ENCODE results near the gene DCDC1. TPM values are rescaled to one million over a fixed set of nuclear protein-coding genes. Genes with fewer than 3 reads are reported as not detected.

The DCDC1 gene
- total and polyA plus RNA-seq, 9 of the 15 experiments (the other 6 are each of a cell fraction or from before 2014, with no cell fraction given) = 0.05 to 0.18 (median 0.08) TPM; not detected in 3

DNA sequence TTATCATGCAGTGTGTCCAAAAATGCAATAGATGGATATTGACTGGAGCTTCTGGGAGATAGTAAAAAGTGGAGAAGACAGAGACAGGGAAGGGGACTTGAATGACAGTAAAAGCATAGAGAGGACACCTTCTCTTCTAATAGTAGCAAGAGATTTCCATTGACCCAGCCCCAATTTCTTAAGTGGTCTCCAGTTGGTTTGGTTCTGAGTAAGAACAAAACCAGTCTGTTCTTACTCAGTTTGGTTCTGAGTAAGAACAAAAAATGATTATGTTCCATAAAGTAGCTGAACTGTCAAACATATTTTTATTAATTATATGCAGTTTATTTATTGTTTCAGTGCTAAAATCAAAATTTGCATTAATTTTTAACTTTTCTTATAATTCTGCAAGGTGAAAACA lies 466.6 kb downstream of the DCDC1 start:
- Histone ChIP-seq H2AFZ (ENCODE audit: low read depth, low read length) (no peak overlapping the region), H3K9me1 (ENCODE audit: control insufficient read depth, insufficient read depth, low read length) (no peaks in the 10 kb centered on the region), H3K4me3 (no peak overlapping the region), H3K9me3 (replicated peaks; ENCODE audit: control insufficient read depth, insufficient read depth, low read depth, low read length) (no peaks in the 10 kb centered on the region), H3K27me3 (ENCODE audit: control insufficient read depth in 2 of 2, insufficient read depth in 2 of 2, low read length in 2 of 2) (no peaks in the 10 kb centered on the region), H3K27ac (ENCODE audit: extremely low read depth, low read depth, low read length) (no peak overlapping the region), H3K79me2 (ENCODE audit: control insufficient read depth, insufficient read depth, low read length) (no peaks in the 10 kb centered on the region), H3K36me3 (ENCODE audit: control insufficient read depth, insufficient read depth, low read length) (no peaks in the 10 kb centered on the region), H3K9ac (ENCODE audit: insufficient read depth in 1 of 2, low read depth in 2 of 2, low read length in 2 of 2) (no peak overlapping the region), H3K4me2 (ENCODE audit: insufficient read depth, low read length) (no peak overlapping the region), H3K4me1 (replicated peaks in 1 of 2; ENCODE audit: control insufficient read depth in 2 of 2, insufficient read depth in 2 of 2, low read length in 2 of 2) (no peaks in the 10 kb centered on the region), H4K20me1 (replicated peaks; ENCODE audit: control insufficient read depth, insufficient read depth, low read length) (no peaks in the 10 kb centered on the region)
- POLR2A ChIA-PET = no interaction called here
- TF ChIP-seq ZNF3 (CRISPR knock-in tag; IDR thresholded peaks at IDR 0.05) (no peak), ZNF57 (CRISPR knock-in tag; IDR thresholded peaks at IDR 0.05) (no peak), IFI16 (CRISPR knock-in tag; IDR thresholded peaks at IDR 0.05) (no peak), MAZ (CRISPR knock-in tag; conservative IDR thresholded peaks at IDR 0.05 in 1 of 2, IDR thresholded peaks at IDR 0.05 in 1 of 2) (no peak), MIER1 (IDR thresholded peaks at IDR 0.05; ENCODE audit: low read depth) (no peak), ETV5 (CRISPR knock-in tag; IDR thresholded peaks at IDR 0.05; ENCODE audit: low read depth) (no peak), OTX1 (CRISPR knock-in tag; IDR thresholded peaks at IDR 0.05) (no peak), YY1 (IDR thresholded peaks at IDR 0.05; ENCODE audit: borderline replicate concordance in 1 of 3, control insufficient read depth in 1 of 3, extremely low read depth in 1 of 3, insufficient read depth in 3 of 3, insufficient read length in 1 of 3, insufficient replicate concordance in 2 of 3, low read depth in 1 of 3, low read length in 2 of 3) (no peak)
- TF ChIP-seq, protein P1, sequence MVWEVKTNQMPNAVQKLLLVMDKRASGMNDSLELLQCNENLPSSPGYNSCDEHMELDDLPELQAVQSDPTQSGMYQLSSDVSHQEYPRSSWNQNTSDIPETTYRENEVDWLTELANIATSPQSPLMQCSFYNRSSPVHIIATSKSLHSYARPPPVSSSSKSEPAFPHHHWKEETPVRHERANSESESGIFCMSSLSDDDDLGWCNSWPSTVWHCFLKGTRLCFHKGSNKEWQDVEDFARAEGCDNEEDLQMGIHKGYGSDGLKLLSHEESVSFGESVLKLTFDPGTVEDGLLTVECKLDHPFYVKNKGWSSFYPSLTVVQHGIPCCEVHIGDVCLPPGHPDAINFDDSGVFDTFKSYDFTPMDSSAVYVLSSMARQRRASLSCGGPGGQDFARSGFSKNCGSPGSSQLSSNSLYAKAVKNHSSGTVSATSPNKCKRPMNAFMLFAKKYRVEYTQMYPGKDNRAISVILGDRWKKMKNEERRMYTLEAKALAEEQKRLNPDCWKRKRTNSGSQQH (CRISPR knock-in tag; IDR thresholded peaks at IDR 0.05) = no peak
- TF ChIP-seq, protein P2, sequence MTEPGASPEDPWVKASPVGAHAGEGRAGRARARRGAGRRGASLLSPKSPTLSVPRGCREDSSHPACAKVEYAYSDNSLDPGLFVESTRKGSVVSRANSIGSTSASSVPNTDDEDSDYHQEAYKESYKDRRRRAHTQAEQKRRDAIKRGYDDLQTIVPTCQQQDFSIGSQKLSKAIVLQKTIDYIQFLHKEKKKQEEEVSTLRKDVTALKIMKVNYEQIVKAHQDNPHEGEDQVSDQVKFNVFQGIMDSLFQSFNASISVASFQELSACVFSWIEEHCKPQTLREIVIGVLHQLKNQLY (CRISPR knock-in tag; conservative IDR thresholded peaks at IDR 0.05) = no peak
- intact Hi-C loops (cut with micrococcal nuclease) (no loop called here), in situ Hi-C loops (cut with MboI) (no loop called here)
- no TSS peak for BruUV-seq (replicated peaks)
- no peak for ATAC-seq
- CTCF ChIA-PET (ENCODE audit: low intra/inter-chr PET ratio) = no interaction called here
- FAIRE-seq = no peak
- DNase-seq (ENCODE audit: extremely low read depth in 1 of 4, low spot score in 3 of 4) = no peak

Data from K562 (cell line).